OCI-LY1 (cell line): ENCODE results near the gene ACTG2.

Experiments used
- H2AFZ ChIP-seq: fragments of 200-600 bp; sonication (generic), shearing (Covaris generic); 2 replicates; pipeline ENCODE4 v1.6.0; 2014; ENCODE audit warnings: antibody characterized with exemption, mild to moderate bottlenecking, low read length
- H3F3A ChIP-seq: fragments of 200-600 bp; sonication (generic), shearing (Covaris generic); 2 replicates; pipeline ENCODE4 v1.6.0; 2014; ENCODE audit warnings: mild to moderate bottlenecking, antibody characterized with exemption, low read length, moderate library complexity; ENCODE audit not compliant: insufficient read depth
- H3K27ac ChIP-seq: fragments of 200-600 bp; sonication (generic); 2 replicates; pipeline ENCODE4 v1.5.1; 2014; ENCODE audit warnings: low read length, mixed run types, mild to moderate bottlenecking, low read depth; ENCODE audit not compliant: poor library complexity, severe bottlenecking
- H3K27me3 ChIP-seq: fragments of 200-600 bp; sonication (generic); 2 replicates; pipeline ENCODE4 v1.6.0; 2014; ENCODE audit warnings: antibody characterized with exemption, mild to moderate bottlenecking, low read length, moderate library complexity; ENCODE audit not compliant: insufficient read depth
- H3K36me3 ChIP-seq: fragments of 200-600 bp; sonication (generic); 2 replicates; pipeline ENCODE4 v1.6.1; 2014; ENCODE audit warnings: mild to moderate bottlenecking, antibody characterized with exemption, low read length, moderate library complexity, mixed read lengths; ENCODE audit not compliant: insufficient read depth
- H3K4me1 ChIP-seq: fragments of 200-600 bp; sonication (generic); 2 replicates; pipeline ENCODE4 v1.5.1; 2014; ENCODE audit warnings: mild to moderate bottlenecking, low read length, moderate library complexity; ENCODE audit not compliant: insufficient read depth, severe bottlenecking
- H3K4me2 ChIP-seq: fragments of 200-600 bp; sonication (generic), shearing (Covaris generic); 2 replicates; pipeline ENCODE4 v1.6.1; 2014; ENCODE audit warnings: low read length
- H3K4me3 ChIP-seq: fragments of 200-600 bp; sonication (generic); 2 replicates; pipeline ENCODE4 v1.5.1; 2014; ENCODE audit warnings: low read length, low read depth, mild to moderate bottlenecking, mixed read lengths; ENCODE audit not compliant: poor library complexity, severe bottlenecking
- H3K79me2 ChIP-seq: fragments of 200-600 bp; shearing (Covaris generic); 2 replicates; pipeline ENCODE4 v1.6.1; 2016; ENCODE audit warnings: mixed run types, low read length, mixed read lengths; ENCODE audit not compliant: insufficient read depth
- H3K9ac ChIP-seq: fragments of 200-600 bp; sonication (generic), shearing (Covaris generic); 2 replicates; pipeline ENCODE4 v1.6.1; 2014; ENCODE audit warnings: mild to moderate bottlenecking, low read length, mixed read lengths
- H3K9me2 ChIP-seq: fragments of 200-600 bp; sonication (generic), shearing (Covaris generic); 2 replicates; pipeline ENCODE4 v1.6.1; 2014; ENCODE audit warnings: low read depth, mild to moderate bottlenecking, low read length, mixed read lengths
- H3K9me3 ChIP-seq: fragments of 200-600 bp; shearing (Covaris generic); 2 replicates; pipeline ENCODE4 v1.6.1; 2014; ENCODE audit warnings: low read length, mixed read lengths
- H4K20me1 ChIP-seq: fragments of 200-600 bp; sonication (generic), shearing (Covaris generic); 2 replicates; pipeline ENCODE4 v1.6.0; 2016; ENCODE audit warnings: mild to moderate bottlenecking, low read length; ENCODE audit not compliant: insufficient read depth
- CTCF ChIP-seq: fragments of 200-600 bp; sonication (generic), shearing (Covaris generic); IDR thresholded peaks from 2 replicates; pipeline ENCODE4 v1.5.1; 2017; ENCODE audit warnings: mild to moderate bottlenecking, antibody characterized with exemption, low read length, moderate library complexity, mixed read lengths
- EZH2 ChIP-seq: fragments of 200-600 bp; sonication (generic), shearing (Covaris generic); IDR thresholded peaks from 2 replicates; pipeline ENCODE4 v1.8.0; 2017; ENCODE audit warnings: borderline replicate concordance, mixed run types, mild to moderate bottlenecking, antibody characterized with exemption, low read length, moderate library complexity, mixed read lengths

Gene ACTG2

DNA sequence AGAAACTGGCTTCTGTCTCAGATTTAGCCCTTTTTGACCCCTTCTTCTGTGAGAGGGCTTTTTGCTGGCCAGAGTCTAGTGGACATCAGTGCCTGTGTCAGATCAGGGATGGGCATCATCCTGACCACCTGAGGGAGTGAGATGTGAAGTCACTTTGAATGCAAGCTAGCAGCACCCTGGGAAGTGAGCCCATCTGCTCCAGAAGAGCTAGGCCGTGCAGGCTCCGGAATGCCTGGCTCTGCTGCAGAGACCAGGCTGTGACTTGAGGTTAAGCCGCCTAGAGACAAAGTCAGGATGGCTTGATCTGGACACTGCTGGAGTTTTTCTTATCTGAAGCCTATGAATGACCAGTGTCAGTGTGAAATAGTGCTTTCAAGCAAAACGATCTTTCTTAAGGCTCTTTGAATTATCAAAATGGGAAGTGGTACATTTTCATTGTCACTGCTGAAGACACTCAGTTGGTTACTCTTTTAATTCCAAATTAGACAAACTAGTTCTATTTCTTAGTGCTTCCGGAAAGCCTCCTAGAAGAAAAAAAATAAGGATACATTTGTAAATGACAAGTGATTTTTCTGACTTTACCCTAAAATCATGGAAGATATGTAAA lies 54.7 kb downstream of the ACTG2 start:
- H3K36me3 ChIP-seq: peaks cover 95% of the 10 kb centered on the region

DNA sequence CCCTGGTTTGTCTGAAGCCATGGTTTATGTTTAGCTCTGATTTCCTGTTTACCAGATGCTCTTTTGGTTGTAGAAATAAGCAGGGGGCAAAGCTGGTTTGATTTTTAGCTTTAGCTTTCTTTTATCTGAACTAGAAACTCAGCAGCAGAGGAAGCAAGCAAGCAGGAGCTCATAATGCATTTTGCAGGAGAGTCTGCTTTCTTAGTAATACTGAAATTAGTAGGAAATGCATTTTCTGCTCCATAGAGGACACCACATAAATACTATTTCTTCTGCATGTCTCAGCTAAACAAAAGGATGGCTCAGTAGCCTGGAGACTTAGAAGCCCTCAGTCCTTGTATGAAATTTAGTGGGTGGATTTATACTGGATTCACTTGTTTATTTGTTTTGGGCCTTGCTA lies 57.0 kb downstream of the ACTG2 start:
- H3F3A ChIP-seq: no peaks in the 10 kb centered on the region
- no peak overlapping the region for H3K4me2 ChIP-seq
- no peaks in the 10 kb centered on the region for H3K9me3 ChIP-seq
- H3K9me2 ChIP-seq: no peaks in the 10 kb centered on the region
- H3K27ac ChIP-seq: no peak overlapping the region
- H2AFZ ChIP-seq: no peak overlapping the region
- H4K20me1 ChIP-seq: no peaks in the 10 kb centered on the region
- no peak overlapping the region for H3K9ac ChIP-seq
- H3K4me1 ChIP-seq: no peaks in the 10 kb centered on the region
- no peaks in the 10 kb centered on the region for H3K79me2 ChIP-seq
- H3K4me3 ChIP-seq: no peak overlapping the region
- no peaks in the 10 kb centered on the region for H3K27me3 ChIP-seq
- no peak for TF ChIP-seq EZH2
- TF ChIP-seq CTCF: no peak
- H3K36me3 ChIP-seq: peaks cover 91% of the 10 kb centered on the region

More for the DNA sequence above, 54.7 kb downstream of the ACTG2 start:
- no peak overlapping the region for H3K27ac ChIP-seq
- no peak overlapping the region for H3K4me3 ChIP-seq
- no peak for TF ChIP-seq EZH2
- no peak for TF ChIP-seq CTCF
- H2AFZ ChIP-seq: no peak overlapping the region
- H3K27me3 ChIP-seq: no peaks in the 10 kb centered on the region
- no peaks in the 10 kb centered on the region for H3K9me2 ChIP-seq
- H3K79me2 ChIP-seq: peaks cover 5% of the 10 kb centered on the region
- H4K20me1 ChIP-seq: no peaks in the 10 kb centered on the region
- H3K4me2 ChIP-seq: no peak overlapping the region
- H3K9ac ChIP-seq: no peak overlapping the region
- H3K4me1 ChIP-seq: no peaks in the 10 kb centered on the region
- no peaks in the 10 kb centered on the region for H3K9me3 ChIP-seq
- no peaks in the 10 kb centered on the region for H3F3A ChIP-seq

- H3K27ac ChIP-seq: no peak overlapping the region
- H3K4me2 ChIP-seq: no peak overlapping the region
- no peaks in the 10 kb centered on the region for H3K9me2 ChIP-seq
- no peaks in the 10 kb centered on the region for H3K79me2 ChIP-seq
- H3K9me3 ChIP-seq: no peaks in the 10 kb centered on the region
- no peaks in the 10 kb centered on the region for H3K27me3 ChIP-seq
- H2AFZ ChIP-seq: no peak overlapping the region
- no peak overlapping the region for H3K9ac ChIP-seq
- H3K4me3 ChIP-seq: no peak overlapping the region
- no peaks in the 10 kb centered on the region for H4K20me1 ChIP-seq
- no peaks in the 10 kb centered on the region for H3K4me1 ChIP-seq
- TF ChIP-seq CTCF (no peak), EZH2 (no peak)
- H3K36me3 ChIP-seq: peaks cover 90% of the 10 kb centered on the region
- H3F3A ChIP-seq: no peaks in the 10 kb centered on the region
Observed at GRCh38 chr2:73952499-73953446, 60.0 kb downstream of the ACTG2 start.
